ENCODE results near the gene IPPK.

Gene IPPK

GRCh38 chr9:92637886-92638620, 31.9 kb downstream of the IPPK start:
- ChIA-PET POLR2A (no interaction called here), CTCF (interaction anchor here (10.0 kb wide), 1 partner anchor 500 kb away, joined by 132 read pairs; no protein-coding TSS in a partner anchor)
- TF ChIP-seq CTCF (IDR thresholded peaks at IDR 0.05; ENCODE audit: control extremely low read depth, extremely low read depth, low read depth, missing control alignments) = no peak
- DNase-seq (ENCODE audit: extremely low spot score) = no peak

- POLR2A ChIA-PET = no interaction called here
- CTCF ChIA-PET = interaction anchor here (10.0 kb wide), 1 partner anchor 500 kb away, joined by 132 read pairs; no protein-coding TSS in a partner anchor
- TF ChIP-seq CTCF (IDR thresholded peaks at IDR 0.05; ENCODE audit: control extremely low read depth, extremely low read depth, low read depth, missing control alignments) = no peak
- no peak for DNase-seq (ENCODE audit: extremely low spot score)
Measured at GRCh38 chr9:92637326-92637725, 32.6 kb downstream of the IPPK start.

- ChIA-PET CTCF (interaction anchor here (10.0 kb wide), 1 partner anchor 499 kb away, joined by 132 read pairs; no protein-coding TSS in a partner anchor), POLR2A (no interaction called here)
- no peak for TF ChIP-seq CTCF (IDR thresholded peaks at IDR 0.05; ENCODE audit: control extremely low read depth, extremely low read depth, low read depth, missing control alignments)
- no peak for DNase-seq (ENCODE audit: extremely low spot score)
Measured at GRCh38 chr9:92636627-92637026, 33.3 kb downstream of the IPPK start.

- CTCF ChIA-PET = interaction anchor here (0.6 to 10.0 kb wide), 6 partner anchors 26 to 498 kb away, joined by 3 to 132 read pairs (median 4); no protein-coding TSS in a partner anchor
- TF ChIP-seq CTCF (IDR thresholded peaks at IDR 0.05; ENCODE audit: control extremely low read depth, extremely low read depth, low read depth, missing control alignments) = no peak
- DNase-seq (ENCODE audit: extremely low spot score) = no peak
- POLR2A ChIA-PET = no interaction called here
Measured at GRCh38 chr9:92635760-92636159, 34.2 kb downstream of the IPPK start.

- peak; percentile 83 for DNase-seq (ENCODE audit: extremely low spot score)
- POLR2A ChIA-PET = no interaction called here
- peak; percentile 88 for TF ChIP-seq CTCF (IDR thresholded peaks at IDR 0.05; ENCODE audit: control extremely low read depth, extremely low read depth, low read depth, missing control alignments)
- CTCF ChIA-PET = interaction anchor here (0.6 to 10.0 kb wide), 16 partner anchors 9 to 502 kb away, joined by 3 to 132 read pairs (median 4); partner anchors contain the start of gene CENPP
Measured at GRCh38 chr9:92634712-92635605, 35.0 kb downstream of the IPPK start.

- no peak for TF ChIP-seq CTCF (IDR thresholded peaks at IDR 0.05; ENCODE audit: control extremely low read depth, extremely low read depth, low read depth, missing control alignments)
Measured at GRCh38 chr9:92633614-92634278, 36.2 kb downstream of the IPPK start.

More at GRCh38 chr9:92633614-92634278, 36.2 kb downstream of the IPPK start:
- no peak for DNase-seq (ENCODE audit: extremely low spot score)
- CTCF ChIA-PET = interaction anchor here (0.7 to 10.0 kb wide), 14 partner anchors 8 to 501 kb away, joined by 3 to 132 read pairs (median 4); partner anchors contain the start of gene CENPP
- POLR2A ChIA-PET = no interaction called here

Data from GM10248 (cell line).